DND-41 (cell line): ENCODE results near the gene WFS1.

Experiments
- CTCF ChIP-seq: IDR thresholded peaks from 2 replicates; pipeline ENCODE4 v1.5.1; 2012; ENCODE audit warnings: borderline replicate concordance, low read length, moderate library complexity, mild to moderate bottlenecking; ENCODE audit not compliant: poor library complexity, severe bottlenecking; ENCODE audit errors: extremely low read depth
- EZH2 ChIP-seq: IDR thresholded peaks from 3 replicates; pipeline ENCODE4 v1.6.1; 2012; ENCODE audit warnings: borderline replicate concordance, low read depth, mild to moderate bottlenecking, moderate library complexity, low read length, inconsistent platforms; ENCODE audit not compliant: severe bottlenecking

DNA sequence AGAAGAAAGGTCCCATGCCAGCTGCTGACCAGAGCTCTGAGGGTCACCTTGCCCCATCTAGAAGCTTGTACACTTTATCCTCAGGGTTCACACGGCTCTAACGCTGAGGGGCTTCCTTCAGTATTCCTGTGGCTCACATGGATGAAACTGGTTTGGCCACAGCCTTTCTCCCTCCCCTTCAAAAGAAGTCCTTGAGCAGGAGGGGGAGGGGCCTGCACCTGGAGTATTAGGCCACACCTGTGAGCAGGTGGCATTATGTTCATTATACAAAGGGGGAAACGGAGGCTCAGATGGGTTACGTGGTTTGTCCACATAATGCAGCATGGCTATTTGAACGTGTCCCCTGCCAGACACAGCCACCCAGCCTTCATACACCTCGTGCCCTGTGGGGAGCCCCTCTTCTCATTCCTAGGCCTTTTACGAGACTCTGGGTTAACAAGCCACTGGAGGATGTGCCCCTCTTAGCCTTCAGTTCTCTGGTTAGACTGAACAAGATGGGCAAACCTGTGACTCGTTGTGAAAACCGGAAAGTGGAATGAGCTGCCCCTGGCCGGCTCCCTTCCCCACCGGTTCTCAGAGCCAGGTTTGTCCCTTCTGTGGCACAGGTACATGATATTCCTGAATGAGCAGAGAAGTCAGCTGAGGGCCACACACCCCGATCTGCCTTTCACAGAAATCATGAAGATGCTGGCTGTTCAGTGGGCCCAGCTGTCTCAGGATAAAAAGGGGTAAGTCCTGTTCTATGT lies 42.1 kb upstream of the WFS1 start:
- TF ChIP-seq EZH2: no peak
- no peak for TF ChIP-seq CTCF
